ENCODE measurements around the gene TMOD3.

TMOD3 gene

GRCh38 chr15:51798281-51798680 lies 31.2 kb upstream of the TMOD3 start:
- no peak for TF ChIP-seq CTCF (IDR thresholded peaks at IDR 0.05)

GRCh38 chr15:51799282-51800252 lies 29.9 kb upstream of the TMOD3 start:
- no peak for TF ChIP-seq CTCF (IDR thresholded peaks at IDR 0.05)

- peak; percentile 43 for TF ChIP-seq CTCF (IDR thresholded peaks at IDR 0.05)
Measured at GRCh38 chr15:51801391-51801835, 28.0 kb upstream of the TMOD3 start.

- no peak for TF ChIP-seq CTCF (IDR thresholded peaks at IDR 0.05)
Measured at GRCh38 chr15:51802593-51802992, 26.9 kb upstream of the TMOD3 start.

GRCh38 chr15:51803965-51804364 lies 25.5 kb upstream of the TMOD3 start:
- TF ChIP-seq CTCF (IDR thresholded peaks at IDR 0.05) = no peak

- no peak for TF ChIP-seq CTCF (IDR thresholded peaks at IDR 0.05)
Measured at GRCh38 chr15:51806123-51806522, 23.3 kb upstream of the TMOD3 start.

GRCh38 chr15:51809457-51809856 lies 20.0 kb upstream of the TMOD3 start:
- no peak for TF ChIP-seq CTCF (IDR thresholded peaks at IDR 0.05)

Data from LNCAP (cell line).